Ectodermal cell (in vitro differentiated cells): ENCODE measurements around the gene TAGLN2.

Experiments
- H3K27ac ChIP-seq: 2 replicates; pipeline ENCODE4 v1.7.0; 2013; ENCODE audit warnings: mild to moderate bottlenecking, low read depth, low read length; ENCODE audit not compliant: insufficient read depth, poor library complexity, severe bottlenecking
- H3K27me3 ChIP-seq: 2 replicates; pipeline ENCODE4 v1.7.0; 2013; ENCODE audit warnings: mild to moderate bottlenecking, low read length; ENCODE audit not compliant: insufficient read depth, control insufficient read depth, poor library complexity, severe bottlenecking
- H3K36me3 ChIP-seq: one replicate; pipeline ENCODE4 v1.7.0; 2013; ENCODE audit warnings: low read length; ENCODE audit not compliant: control insufficient read depth, insufficient read depth
- H3K4me1 ChIP-seq: one replicate; pipeline ENCODE4 v1.7.0; 2013; ENCODE audit warnings: low read length; ENCODE audit not compliant: control insufficient read depth, insufficient read depth
- H3K4me3 ChIP-seq: 2 replicates; pipeline ENCODE4 v1.7.0; 2013; ENCODE audit warnings: low read depth, low read length, control low read depth; ENCODE audit not compliant: insufficient read depth
- H3K9me3 ChIP-seq: 2 replicates; pipeline ENCODE4 v1.7.0; 2013; ENCODE audit warnings: mild to moderate bottlenecking, low read length, moderate library complexity; ENCODE audit not compliant: control insufficient read depth
- WGBS, 2 experiments: methylation state at CpG; one replicate each; pipeline ENCODE4 v1.1.7; 2013; ENCODE audit warnings: missing lambda C conversion rate in 2 of 2; 5-methylcytosine and 5-hydroxymethylcytosine counted together

The TAGLN2 gene

DNA sequence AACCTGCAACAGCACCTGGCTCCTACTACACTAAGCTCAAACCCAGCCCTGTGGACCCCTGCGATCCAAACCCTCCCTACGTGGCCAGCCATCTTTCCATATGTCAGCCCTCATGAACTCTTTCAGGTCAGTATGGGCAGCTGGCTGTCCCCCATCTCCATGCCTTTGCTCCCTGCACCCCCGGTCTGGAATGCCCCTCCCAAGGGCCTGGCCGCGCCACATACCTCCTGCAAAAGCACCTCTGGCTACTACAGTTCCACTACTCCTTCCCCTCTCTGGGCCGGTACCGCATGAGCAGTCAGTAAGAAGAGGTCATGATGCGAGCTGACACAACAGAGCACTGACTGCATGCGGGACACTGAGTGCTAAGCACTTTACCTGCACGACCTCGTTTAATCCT is 10.0 kb upstream of the TAGLN2 start:
- no peak overlapping the region for H3K4me3 ChIP-seq
- WGBS, 2 experiments: 95 to 96% methylated on average over 11 of the region's 11 CpGs

GRCh38 chr1:159934136-159935039 is 9.1 kb upstream of the TAGLN2 start:
- no peaks in the 10 kb centered on the region for H3K27me3 ChIP-seq
- H3K9me3 ChIP-seq: no peaks in the 10 kb centered on the region
- 96 to 97% methylated on average over 14 of the region's 14 CpGs for WGBS, 2 experiments
- no peak overlapping the region for H3K27ac ChIP-seq
- H3K36me3 ChIP-seq: peaks cover 15% of the 10 kb centered on the region
- no peak overlapping the region for H3K4me3 ChIP-seq
- H3K4me1 ChIP-seq: peaks cover 23% of the 10 kb centered on the region

More for the DNA sequence above, 10.0 kb upstream of the TAGLN2 start:
- no peaks in the 10 kb centered on the region for H3K27me3 ChIP-seq
- peaks cover 11% of the 10 kb centered on the region for H3K36me3 ChIP-seq
- peaks cover 26% of the 10 kb centered on the region for H3K4me1 ChIP-seq
- H3K27ac ChIP-seq: no peak overlapping the region
- no peaks in the 10 kb centered on the region for H3K9me3 ChIP-seq

DNA sequence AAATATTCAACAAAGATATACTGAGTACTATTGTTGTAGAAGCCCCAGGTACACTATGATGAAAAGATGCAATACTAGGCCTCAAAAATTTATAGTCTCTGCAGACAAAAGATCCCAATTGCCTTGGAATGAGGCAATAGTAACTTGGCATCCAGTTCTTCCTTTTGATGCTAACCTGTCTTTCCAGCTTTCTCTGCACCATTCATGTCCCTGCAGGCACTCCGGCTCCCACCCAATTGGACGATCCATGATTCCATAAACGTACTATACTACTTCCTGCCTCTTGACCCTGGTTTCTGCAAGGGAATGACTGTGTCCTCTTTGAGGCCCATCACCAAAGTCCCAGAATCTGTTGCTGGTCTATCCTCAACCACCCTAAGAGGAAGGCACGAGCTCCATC is 8.0 kb upstream of the TAGLN2 start:
- Histone ChIP-seq H3K4me3 (no peak overlapping the region), H3K36me3 (peaks cover 17% of the 10 kb centered on the region)
- 94 to 97% methylated on average over 4 of the region's 4 CpGs for WGBS, 2 experiments

GRCh38 chr1:159932296-159933285 is 7.3 kb upstream of the TAGLN2 start:
- WGBS, 2 experiments: 88 to 90% methylated on average over 16 of the region's 16 CpGs

More for the DNA sequence above, 8.0 kb upstream of the TAGLN2 start:
- Histone ChIP-seq H3K9me3 (no peaks in the 10 kb centered on the region), H3K27ac (no peak overlapping the region), H3K4me1 (peaks cover 20% of the 10 kb centered on the region), H3K27me3 (no peaks in the 10 kb centered on the region)

DNA sequence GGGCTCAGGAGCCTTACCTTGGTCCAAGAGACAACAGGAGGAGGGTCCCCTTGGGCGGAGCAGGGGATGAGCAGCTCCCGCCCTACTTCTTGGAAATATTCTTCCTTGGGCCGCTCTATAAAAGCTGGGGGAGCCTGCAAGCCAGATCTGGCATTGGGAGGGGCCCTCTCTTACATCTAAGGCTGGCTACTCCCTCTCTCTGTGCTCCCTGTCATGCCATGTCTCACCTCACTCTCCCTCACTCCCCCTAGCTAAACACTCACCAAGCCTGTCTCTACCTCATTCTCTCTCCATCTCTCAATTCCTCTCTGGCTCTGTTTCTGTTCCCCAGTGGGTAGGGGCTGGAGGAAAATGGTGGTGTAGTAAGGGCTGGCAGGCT is 6.5 kb upstream of the TAGLN2 start:
- H3K36me3 ChIP-seq: peaks cover 25% of the 10 kb centered on the region
- peaks cover 6% of the 10 kb centered on the region for H3K4me1 ChIP-seq
- H3K9me3 ChIP-seq: no peaks in the 10 kb centered on the region
- WGBS, 2 experiments: 94% methylated on average over 3 of the region's 3 CpGs
- H3K27ac ChIP-seq: no peak overlapping the region
- no peak overlapping the region for H3K4me3 ChIP-seq
- H3K27me3 ChIP-seq: no peaks in the 10 kb centered on the region

More at GRCh38 chr1:159932296-159933285, 7.3 kb upstream of the TAGLN2 start:
- peaks cover 22% of the 10 kb centered on the region for H3K36me3 ChIP-seq
- H3K27me3 ChIP-seq: no peaks in the 10 kb centered on the region
- peaks cover 14% of the 10 kb centered on the region for H3K4me1 ChIP-seq
- H3K27ac ChIP-seq: no peak overlapping the region
- no peak overlapping the region for H3K4me3 ChIP-seq
- no peaks in the 10 kb centered on the region for H3K9me3 ChIP-seq

- WGBS, 2 experiments: 91 to 92% methylated on average over 13 of the region's 13 CpGs
- H3K36me3 ChIP-seq: peaks cover 25% of the 10 kb centered on the region
- no peak overlapping the region for H3K4me3 ChIP-seq
- H3K27ac ChIP-seq: no peak overlapping the region
- no peaks in the 10 kb centered on the region for H3K9me3 ChIP-seq
- no peaks in the 10 kb centered on the region for H3K27me3 ChIP-seq
- H3K4me1 ChIP-seq: peaks cover under 1% of the 10 kb centered on the region
Observed at GRCh38 chr1:159931101-159931794, 5.9 kb upstream of the TAGLN2 start.

DNA sequence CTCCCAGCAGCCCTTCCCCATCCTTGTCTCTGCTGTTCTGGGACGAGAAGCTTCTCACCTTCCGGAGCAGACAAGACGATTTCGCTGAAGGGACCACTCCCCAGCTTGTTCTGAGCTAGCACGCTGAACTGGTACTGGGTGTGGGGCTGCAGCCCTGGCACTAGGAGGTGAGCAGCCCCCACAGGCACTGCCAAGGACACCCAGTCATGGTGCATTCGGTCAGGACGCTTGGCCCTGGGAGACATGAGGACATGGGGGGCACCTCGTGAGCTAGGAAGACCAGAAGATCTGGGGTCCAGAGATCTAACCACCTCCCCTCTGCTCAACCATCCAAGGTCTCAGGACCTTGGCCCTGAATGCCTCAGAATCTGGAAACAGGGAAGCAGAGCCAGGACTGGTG is 5.3 kb upstream of the TAGLN2 start:
- WGBS, 2 experiments: 93 to 96% methylated on average over 8 of the region's 8 CpGs
- peaks cover 25% of the 10 kb centered on the region for H3K36me3 ChIP-seq
- H3K27ac ChIP-seq: no peak overlapping the region
- H3K27me3 ChIP-seq: no peaks in the 10 kb centered on the region
- no peak overlapping the region for H3K4me3 ChIP-seq
- H3K4me1 ChIP-seq: peaks cover 2% of the 10 kb centered on the region
- H3K9me3 ChIP-seq: no peaks in the 10 kb centered on the region

- Histone ChIP-seq H3K4me1 (peaks cover 4% of the 10 kb centered on the region), H3K36me3 (peaks cover 25% of the 10 kb centered on the region), H3K27ac (no peak overlapping the region), H3K4me3 (no peak overlapping the region), H3K27me3 (peaks cover 2% of the 10 kb centered on the region), H3K9me3 (no peaks in the 10 kb centered on the region)
- 93 to 94% methylated on average over 11 of the region's 11 CpGs for WGBS, 2 experiments
Observed at GRCh38 chr1:159930216-159930615, 4.9 kb upstream of the TAGLN2 start.

DNA sequence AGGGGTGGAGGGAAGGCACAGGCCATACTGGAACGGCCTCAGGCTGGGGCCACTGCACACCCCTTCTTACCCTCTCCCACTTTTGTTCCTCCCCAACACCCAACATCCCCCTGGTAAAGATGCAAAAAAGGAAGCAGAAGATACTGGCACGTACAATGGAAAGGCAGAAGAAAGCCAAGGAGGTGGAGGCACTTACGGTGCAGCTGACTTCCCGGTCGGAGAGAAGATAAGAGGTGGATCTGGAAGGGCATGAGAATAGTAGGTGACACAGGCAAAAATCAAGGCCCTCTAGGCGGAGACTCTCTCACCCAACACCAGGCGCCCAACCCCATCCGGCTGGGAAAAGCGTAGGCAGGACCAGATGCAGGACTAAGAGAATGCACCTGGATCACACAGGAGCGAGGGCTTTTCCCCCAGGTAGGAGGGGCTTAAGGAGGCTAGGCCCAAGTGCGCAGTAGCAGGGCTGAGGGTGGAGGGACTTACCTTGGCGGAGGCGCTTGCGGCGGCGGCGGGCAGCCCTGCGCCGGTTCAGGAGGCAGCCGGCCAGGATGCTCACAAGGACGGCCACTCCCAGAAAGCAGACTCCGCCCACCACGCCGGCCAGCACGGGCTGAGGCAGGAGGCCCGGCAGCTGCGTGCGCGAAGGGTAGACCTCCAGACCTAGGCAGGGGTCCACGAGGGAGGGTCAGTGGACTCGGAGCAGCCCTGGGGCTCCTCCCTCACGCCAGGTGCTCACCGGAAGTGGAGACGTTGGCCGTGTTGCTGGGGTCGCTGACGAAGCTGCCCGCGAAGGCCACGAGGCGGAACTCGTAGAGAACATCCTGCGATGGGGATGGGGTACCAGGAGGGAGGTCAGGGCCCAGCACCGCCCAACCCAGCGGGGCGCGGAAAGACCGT is 4.1 kb upstream of the TAGLN2 start:
- 87 to 89% methylated on average over 48 of the region's 48 CpGs for WGBS, 2 experiments

More for the DNA sequence above, 4.1 kb upstream of the TAGLN2 start:
- Histone ChIP-seq H3K9me3 (no peaks in the 10 kb centered on the region), H3K27ac (no peak overlapping the region), H3K4me3 (no peak overlapping the region), H3K4me1 (peaks cover 4% of the 10 kb centered on the region), H3K36me3 (peaks cover 25% of the 10 kb centered on the region), H3K27me3 (peaks cover 10% of the 10 kb centered on the region)
